NCI-H69 (cell line): Measurements from ENCODE around the gene CEP20.
A peak's percentile ranks its signal among the peaks of the same experiment; 100 is the strongest.
"Not testable (repeated sequence)": the region's sequence is repeated elsewhere in the genome, so short reads cannot be mapped to it uniquely, and the experiment has no call there.

Experiments
- DNase-seq: peaks from one replicate; lab custom pipeline; 2025; lab: John Stamatoyannopoulos, UW

Gene CEP20

DNA sequence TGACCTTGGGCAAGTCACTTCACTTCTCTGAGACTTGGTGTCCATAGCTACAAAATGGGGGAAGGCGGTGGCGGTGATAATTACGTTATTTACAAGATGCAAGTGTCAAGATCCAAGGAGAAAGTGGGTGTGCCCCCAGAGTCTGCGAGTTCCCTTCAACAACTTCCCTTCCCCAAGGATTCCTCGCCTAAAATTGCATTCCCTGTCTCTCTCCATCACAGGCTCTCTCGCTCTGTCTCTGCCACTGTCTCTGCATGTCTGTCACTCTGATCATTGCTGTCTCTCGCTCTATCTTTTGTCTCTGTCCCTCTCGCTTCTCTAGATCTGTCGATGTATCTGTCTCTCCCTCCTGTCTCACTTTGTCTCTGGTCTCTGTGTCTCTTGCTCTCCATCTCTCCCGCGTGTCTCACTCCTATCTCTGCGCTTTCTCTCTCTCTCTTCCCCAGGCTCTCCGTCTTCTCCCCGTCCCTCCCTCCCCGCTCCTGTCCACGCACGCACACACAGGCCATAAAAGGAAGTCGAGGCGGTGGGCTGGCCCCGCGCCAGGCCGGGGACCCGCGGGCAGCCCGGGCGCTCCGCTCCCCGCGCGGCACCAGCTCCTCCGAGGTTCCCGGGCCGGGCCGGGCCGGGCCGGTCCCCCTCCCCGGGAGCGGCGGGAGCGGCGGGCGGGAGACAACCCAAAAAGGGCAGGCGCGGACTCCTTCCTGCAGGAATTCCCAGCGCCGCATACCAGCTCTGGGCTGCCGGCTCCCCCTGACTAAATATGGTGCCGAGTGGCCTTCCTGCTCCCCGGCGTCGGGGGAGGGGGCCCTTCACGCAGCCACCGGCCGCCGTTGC lies 30.5 kb downstream of the CEP20 start:
- DNase-seq: peak; percentile 38

GRCh38 chr16:15856901-15857698 lies 31.3 kb downstream of the CEP20 start, which contains the start of gene MYH11:
Gene MYH11, minus strand, starts transcription at chr16:15857028. Its CDS starts 18,776 bp downstream, at chr16:15838252.
- DNase-seq: peak; percentile 40

DNA sequence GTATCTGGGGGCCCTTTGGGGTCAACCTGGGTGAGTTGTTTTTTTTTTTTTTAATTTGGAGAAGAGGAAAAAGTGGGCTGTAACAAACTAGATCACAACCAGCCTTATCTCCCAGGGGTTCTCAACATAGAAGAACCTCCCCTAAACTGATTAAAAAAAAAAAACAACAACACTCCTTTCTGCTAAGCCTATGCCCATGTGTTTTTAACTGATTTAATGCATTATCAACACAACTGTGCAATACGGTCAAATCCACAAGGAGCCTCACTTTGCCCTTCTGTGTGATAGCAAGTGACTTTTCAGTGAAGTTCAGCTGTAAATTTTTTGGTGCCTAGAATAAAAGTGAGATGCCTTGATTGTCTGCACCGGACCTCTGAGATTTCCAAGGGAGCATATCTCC lies 32.2 kb downstream of the CEP20 start:
- DNase-seq: no peak

DNA sequence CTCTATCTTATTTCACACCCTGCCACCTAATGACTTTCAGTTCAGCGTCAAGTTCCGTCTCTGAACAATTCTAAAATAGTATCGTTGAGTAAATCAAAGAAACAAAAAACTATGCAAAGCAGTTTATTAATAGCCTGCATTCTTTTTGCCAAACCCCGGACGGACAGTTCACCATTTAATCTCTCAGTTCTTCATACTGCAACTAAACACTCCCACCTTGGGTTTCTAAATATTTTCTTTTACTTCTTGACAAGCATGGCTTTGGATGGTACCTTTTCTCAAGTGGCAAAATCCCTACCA lies 32.7 kb downstream of the CEP20 start:
- no peak for DNase-seq

GRCh38 chr16:15854906-15855703 lies 33.3 kb downstream of the CEP20 start:
- no peak for DNase-seq

DNA sequence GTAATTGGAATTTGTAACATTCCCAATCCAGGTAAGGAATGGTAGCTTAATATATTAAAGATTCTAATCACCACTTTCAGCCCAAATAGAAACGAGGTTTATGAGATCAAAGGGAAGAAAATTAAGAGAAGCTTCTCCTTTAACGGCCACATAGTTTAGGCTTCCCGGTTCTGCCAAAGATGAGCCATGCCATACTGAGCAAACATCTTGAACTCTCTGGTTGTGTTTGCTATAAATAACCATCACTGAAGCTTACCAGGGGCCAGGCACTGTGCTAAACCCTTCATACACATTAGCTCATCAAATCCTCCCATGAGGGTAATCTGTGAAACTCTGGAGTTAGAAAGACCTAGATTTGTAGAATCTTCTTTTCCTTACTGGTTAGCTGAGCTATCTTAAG lies 34.3 kb downstream of the CEP20 start:
- DNase-seq: no peak

DNA sequence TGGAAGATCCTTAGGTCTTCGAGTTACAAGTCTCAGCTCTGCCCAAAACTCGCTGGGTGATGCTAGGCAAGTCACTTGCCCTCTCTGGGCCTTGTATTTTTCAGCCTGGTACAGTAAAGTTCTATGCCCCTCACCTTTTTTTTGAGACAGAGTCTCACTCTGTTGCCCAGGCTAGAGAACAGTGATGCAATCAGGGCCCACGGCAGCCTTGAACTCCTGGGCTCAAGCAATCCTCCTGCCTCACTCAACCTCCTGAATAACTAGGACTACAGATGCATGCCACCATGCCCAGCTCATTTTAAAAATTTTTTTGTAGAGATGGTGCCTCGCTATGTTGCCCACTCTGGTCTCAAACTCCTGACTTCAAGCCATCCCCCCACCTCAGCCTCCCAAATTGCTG lies 35.4 kb downstream of the CEP20 start:
- DNase-seq: no peak

GRCh38 chr16:15850555-15850954 lies 37.8 kb downstream of the CEP20 start:
- DNase-seq: not testable (repeated sequence)

DNA sequence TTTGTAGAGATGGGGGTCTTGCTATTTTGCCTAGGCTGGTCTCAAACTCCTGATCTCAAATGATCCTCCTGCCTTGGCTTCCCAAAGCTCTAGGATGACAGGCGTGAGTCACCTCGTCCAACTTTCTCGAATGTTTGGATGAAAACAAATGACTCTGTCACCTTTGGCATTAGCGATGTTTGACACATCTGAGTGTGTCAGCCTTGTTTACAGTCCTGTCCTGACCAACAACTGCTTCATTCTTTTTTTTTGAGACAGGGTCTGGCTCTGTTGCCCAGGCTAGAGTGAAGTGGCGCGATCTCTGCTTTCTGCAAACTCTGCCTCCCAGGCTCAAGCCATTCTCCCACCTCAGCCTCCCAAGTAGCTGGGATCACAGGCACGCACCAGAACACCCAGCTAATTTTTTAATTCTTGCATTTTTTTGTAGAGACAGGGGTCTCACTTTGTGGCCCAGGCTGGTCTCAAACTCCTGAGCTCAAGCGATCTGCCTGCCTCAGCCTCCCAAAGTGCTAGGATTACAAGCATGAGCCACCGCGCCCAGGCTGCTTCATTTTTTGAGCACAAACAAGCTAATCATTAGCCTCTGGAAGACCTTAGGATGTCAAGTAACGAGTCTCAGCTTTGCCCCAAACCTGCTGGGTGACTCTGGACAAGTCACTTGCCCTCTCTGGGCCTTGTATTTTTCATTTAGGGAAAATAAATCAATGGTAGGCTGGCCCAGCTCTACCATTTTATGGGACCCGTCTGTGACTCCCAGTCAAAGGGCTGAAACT lies 39.0 kb downstream of the CEP20 start:
- DNase-seq: no peak

DNA sequence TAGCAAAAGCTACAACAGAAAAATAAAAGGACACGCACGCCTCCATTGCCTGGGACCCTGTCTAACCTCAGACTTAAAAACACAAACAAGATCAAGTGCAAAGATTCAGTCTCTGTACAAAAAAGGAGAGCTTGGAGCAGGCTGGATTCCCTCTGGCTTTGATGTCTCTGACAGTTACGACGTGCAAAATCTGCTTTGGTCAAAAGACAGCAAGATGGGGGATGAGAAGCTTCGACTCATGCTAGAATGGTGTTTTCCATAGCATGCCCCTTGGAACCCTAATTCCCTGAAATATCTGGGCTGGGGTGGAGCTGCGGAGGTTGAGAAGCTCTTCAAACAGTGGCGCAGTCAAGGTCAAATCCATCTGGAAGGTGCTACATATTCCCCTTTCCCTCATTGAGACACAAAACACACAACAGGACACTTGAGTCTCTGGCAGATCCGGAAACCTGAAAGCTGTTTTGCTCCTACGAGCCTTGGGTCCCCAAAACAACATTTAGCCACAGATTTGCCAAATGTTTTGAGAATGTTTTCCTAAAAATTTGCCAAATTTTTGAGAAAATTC lies 40.7 kb downstream of the CEP20 start:
- no peak for DNase-seq

- no peak for DNase-seq
These were observed 41.9 kb downstream of the CEP20 start for GRCh38 chr16:15846510-15846909.

DNA sequence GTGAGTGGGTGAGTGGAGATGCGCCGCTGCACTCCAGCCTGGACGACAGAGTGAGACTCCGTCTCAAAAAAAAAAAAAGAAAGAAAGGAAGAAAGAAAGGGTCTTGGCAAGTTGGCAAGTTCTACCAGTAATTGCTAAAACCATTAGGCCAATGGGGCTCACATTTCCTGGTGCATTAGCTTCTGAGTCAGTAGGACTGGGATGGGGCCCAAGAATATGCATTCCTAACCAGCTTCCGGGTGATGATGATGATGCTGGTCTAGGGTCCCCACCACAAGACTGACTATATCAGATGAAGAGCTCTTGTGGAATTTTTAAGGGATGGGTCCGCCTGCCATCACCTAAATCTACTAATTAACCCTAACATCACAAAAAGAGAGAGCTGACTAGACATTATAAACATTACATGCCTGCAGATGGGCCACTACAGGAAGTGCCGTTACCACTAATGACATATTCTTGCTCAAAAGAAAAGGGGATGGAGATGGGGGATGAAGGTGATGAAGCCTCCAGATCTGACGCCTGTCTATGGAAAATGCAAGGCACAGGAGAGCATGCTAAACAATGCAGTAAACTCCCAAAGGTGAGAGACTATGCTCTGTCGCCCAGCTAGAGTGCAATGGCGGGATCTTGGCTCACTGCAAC lies 44.6 kb downstream of the CEP20 start:
- DNase-seq: no peak

DNA sequence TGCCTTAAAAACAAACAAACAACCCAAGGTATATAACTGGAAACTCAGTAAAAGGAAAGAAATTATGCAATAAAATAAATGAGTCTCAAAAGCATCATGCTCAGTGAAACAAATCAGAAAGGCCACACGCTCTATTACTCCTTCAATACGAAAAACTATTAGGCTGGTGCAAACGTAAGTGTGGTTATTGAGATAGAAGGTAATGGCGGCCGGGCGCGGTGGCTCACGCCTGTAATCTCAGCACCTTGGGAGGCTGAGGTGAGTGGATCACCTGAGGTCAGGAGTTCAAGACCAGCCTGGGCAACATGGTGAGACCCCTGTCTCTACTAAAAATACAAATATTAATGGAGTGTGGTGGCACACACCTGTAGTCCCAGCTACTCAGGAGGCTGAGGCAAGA lies 49.2 kb downstream of the CEP20 start:
- DNase-seq: not testable (repeated sequence)

- DNase-seq: no peak
These were observed 50.6 kb downstream of the CEP20 start for GRCh38 chr16:15837761-15838160.

- no peak for DNase-seq
These were observed 51.3 kb downstream of the CEP20 start for GRCh38 chr16:15836965-15837611.

DNA sequence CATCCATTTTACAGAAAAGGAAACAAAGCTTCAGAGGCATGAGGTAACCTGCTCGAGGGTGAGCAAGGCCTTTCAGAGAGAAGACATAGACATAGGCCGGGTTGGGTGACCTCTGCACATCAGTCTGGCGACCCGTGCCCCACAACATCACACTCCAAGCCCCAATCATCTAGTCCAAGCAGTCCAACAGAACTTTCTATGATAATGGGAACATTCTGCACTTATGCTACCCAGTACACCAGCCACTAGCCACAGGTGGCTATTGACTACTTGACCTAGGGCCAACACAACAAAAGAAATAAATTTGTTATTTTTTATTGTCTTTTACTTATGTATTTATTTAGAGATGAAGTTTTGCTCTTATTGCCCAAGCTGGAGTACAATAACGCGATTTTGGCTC lies 52.3 kb downstream of the CEP20 start:
- no peak for DNase-seq

- DNase-seq: no peak
These were observed 53.1 kb downstream of the CEP20 start for GRCh38 chr16:15835136-15835878.

- DNase-seq: no peak
These were observed 53.9 kb downstream of the CEP20 start for GRCh38 chr16:15834502-15834901.

- no peak for DNase-seq
These were observed 54.9 kb downstream of the CEP20 start for GRCh38 chr16:15833541-15833940.

GRCh38 chr16:15832241-15832640 lies 56.2 kb downstream of the CEP20 start:
- no peak for DNase-seq
